HepG2 (cell line): ENCODE data around the gene RRM2. TPM values are rescaled to one million over a fixed set of nuclear protein-coding genes. Genes with fewer than 3 reads are reported as not detected.

Source experiments
- HNF1B ChIP-seq: sonication (generic); formaldehyde crosslinking; IDR thresholded peaks from 2 replicates; pipeline ENCODE4 v1.5.1; 2020; ENCODE audit warnings: mild to moderate bottlenecking, moderate library complexity, missing genetic modification reagents
- HNF4A ChIP-seq: sonication (generic); formaldehyde crosslinking; IDR thresholded peaks from 2 replicates; pipeline ENCODE4 v1.4.0; 2020; ENCODE audit warnings: missing genetic modification reagents
- WIZ ChIP-seq: sonication (generic); formaldehyde crosslinking; IDR thresholded peaks from 2 replicates; pipeline ENCODE4 v1.5.1; 2020; ENCODE audit warnings: mild to moderate bottlenecking, missing genetic modification reagents
- ZBED4 ChIP-seq: sonication (generic); formaldehyde crosslinking; IDR thresholded peaks from 2 replicates; pipeline ENCODE4 v1.4.0; 2020; ENCODE audit warnings: missing genetic modification reagents, borderline replicate concordance
- ZBTB10 ChIP-seq: sonication (generic); formaldehyde crosslinking; IDR thresholded peaks from 2 replicates; pipeline ENCODE4 v1.4.0; 2020; ENCODE audit warnings: missing genetic modification reagents, borderline replicate concordance
- ZNF737 ChIP-seq: sonication (generic); formaldehyde crosslinking; IDR thresholded peaks from 2 replicates; pipeline ENCODE4 v1.5.0; 2020; ENCODE audit warnings: missing genetic modification reagents, mild to moderate bottlenecking, borderline replicate concordance
- polyA plus RNA-seq, 8 experiments: library from polyadenylated mRNA; depleted of rRNA in 3 of 8; stranded (reverse) in 7 of 8; unstranded in 1 of 8; fragments of >200 nt; fragmentation: Illumina TruSeq in 4 of 8; extraction: Trizol in 4 of 8; gene quantifications; 2 replicates each; pipeline versions ENCODE4 v1.2.1 to v1.2.3, GENCODE V29; 2011 to 2016; ENCODE audit warnings: low read depth in 4 of 8, missing spikeins in 1 of 8, mixed read lengths in 1 of 8; ENCODE audit not compliant: insufficient read depth in 1 of 8
- total RNA-seq, 5 experiments: library from RNA; depleted of rRNA; stranded (reverse); fragments of >200 nt; fragmentation: Illumina TruSeq; extraction: Trizol; gene quantifications; 2 replicates each; pipeline ENCODE4 v1.2.3, GENCODE V29; 2016; ENCODE audit warnings: low read depth in 1 of 5
- TF ChIP-seq, protein P1 (sequence below): sonication (generic); formaldehyde crosslinking; IDR thresholded peaks from 2 replicates; pipeline ENCODE4 v1.5.0; 2020; ENCODE audit warnings: missing genetic modification reagents
- TF ChIP-seq, protein P2 (sequence below): conservative IDR thresholded peaks from 2 replicates; pipeline ENCODE4 v1.6.1; 2018; ENCODE audit warnings: missing genetic modification reagents
- TF ChIP-seq, protein P3 (sequence below): sonication (generic); formaldehyde crosslinking; IDR thresholded peaks from 2 replicates; pipeline ENCODE4 v1.5.1; 2020; ENCODE audit warnings: mild to moderate bottlenecking, missing genetic modification reagents, moderate library complexity
- TF ChIP-seq, protein P4 (sequence below): sonication (generic); formaldehyde crosslinking; IDR thresholded peaks from 2 replicates; pipeline ENCODE4 v1.4.0; 2020; ENCODE audit warnings: mild to moderate bottlenecking, missing genetic modification reagents

The RRM2 gene
- total and polyA plus RNA-seq, 2 of the 13 experiments (the other 11 are each of a cell fraction or from before 2014, with no cell fraction given) = 31.3 to 150 TPM

DNA sequence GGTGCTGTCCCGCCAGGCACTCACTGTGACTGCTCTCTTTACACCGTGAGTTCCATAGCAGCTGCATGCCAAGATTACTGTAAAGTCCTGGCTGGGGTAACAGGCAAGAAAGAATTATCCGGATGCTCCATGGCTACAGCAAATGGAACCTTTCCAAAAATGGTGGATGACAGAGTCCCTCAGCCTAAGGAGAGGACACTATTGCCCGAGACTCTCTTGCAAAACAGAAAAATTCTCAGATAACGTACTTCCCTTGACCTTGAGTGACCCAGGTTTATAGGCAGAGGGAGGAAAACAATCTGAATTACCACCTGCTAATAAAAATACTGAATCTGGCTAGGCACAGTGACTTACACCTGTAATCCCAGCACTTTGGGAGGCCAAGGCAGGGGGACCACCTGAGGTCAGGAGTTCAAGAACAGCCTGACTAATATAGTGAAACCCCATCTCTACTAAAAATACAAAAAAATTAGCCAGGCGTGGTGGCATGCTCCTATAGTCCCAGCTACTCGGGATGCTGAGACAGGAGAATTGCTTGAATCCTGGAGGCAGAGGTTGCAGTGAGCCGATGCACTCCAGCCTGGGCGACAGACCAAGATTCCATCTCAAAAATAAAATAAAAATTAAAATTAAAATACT, 46.8 kb upstream of the RRM2 start (continued):
- TF ChIP-seq ZBTB10 (no peak), ZNF737 (CRISPR knock-in tag) (no peak), HNF1B (CRISPR knock-in tag) (no peak), HNF4A (no peak), WIZ (no peak), ZBED4 (CRISPR knock-in tag) (no peak)
- TF ChIP-seq, protein P1, sequence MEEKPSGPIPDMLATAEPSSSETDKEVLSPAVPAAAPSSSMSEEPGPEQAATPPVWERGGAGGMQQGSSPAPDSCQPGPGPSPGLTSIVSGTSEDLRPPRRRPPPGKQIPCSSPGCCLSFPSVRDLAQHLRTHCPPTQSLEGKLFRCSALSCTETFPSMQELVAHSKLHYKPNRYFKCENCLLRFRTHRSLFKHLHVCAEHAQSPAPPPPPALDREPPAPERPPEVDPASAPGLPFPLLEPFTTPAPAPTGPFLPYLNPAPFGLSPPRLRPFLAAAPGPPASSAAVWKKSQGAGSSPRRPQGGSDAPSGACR (CRISPR knock-in tag) = no peak
- TF ChIP-seq, protein P2, sequence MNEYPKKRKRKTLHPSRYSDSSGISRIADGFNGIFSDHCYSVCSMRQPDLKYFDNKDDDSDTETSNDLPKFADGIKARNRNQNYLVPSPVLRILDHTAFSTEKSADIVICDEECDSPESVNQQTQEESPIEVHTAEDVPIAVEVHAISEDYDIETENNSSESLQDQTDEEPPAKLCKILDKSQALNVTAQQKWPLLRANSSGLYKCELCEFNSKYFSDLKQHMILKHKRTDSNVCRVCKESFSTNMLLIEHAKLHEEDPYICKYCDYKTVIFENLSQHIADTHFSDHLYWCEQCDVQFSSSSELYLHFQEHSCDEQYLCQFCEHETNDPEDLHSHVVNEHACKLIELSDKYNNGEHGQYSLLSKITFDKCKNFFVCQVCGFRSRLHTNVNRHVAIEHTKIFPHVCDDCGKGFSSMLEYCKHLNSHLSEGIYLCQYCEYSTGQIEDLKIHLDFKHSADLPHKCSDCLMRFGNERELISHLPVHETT = no peak
- TF ChIP-seq, protein P3, sequence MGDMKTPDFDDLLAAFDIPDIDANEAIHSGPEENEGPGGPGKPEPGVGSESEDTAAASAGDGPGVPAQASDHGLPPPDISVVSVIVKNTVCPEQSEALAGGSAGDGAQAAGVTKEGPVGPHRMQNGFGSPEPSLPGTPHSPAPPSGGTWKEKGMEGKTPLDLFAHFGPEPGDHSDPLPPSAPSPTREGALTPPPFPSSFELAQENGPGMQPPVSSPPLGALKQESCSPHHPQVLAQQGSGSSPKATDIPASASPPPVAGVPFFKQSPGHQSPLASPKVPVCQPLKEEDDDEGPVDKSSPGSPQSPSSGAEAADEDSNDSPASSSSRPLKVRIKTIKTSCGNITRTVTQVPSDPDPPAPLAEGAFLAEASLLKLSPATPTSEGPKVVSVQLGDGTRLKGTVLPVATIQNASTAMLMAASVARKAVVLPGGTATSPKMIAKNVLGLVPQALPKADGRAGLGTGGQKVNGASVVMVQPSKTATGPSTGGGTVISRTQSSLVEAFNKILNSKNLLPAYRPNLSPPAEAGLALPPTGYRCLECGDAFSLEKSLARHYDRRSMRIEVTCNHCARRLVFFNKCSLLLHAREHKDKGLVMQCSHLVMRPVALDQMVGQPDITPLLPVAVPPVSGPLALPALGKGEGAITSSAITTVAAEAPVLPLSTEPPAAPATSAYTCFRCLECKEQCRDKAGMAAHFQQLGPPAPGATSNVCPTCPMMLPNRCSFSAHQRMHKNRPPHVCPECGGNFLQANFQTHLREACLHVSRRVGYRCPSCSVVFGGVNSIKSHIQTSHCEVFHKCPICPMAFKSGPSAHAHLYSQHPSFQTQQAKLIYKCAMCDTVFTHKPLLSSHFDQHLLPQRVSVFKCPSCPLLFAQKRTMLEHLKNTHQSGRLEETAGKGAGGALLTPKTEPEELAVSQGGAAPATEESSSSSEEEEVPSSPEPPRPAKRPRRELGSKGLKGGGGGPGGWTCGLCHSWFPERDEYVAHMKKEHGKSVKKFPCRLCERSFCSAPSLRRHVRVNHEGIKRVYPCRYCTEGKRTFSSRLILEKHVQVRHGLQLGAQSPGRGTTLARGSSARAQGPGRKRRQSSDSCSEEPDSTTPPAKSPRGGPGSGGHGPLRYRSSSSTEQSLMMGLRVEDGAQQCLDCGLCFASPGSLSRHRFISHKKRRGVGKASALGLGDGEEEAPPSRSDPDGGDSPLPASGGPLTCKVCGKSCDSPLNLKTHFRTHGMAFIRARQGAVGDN (CRISPR knock-in tag) = no peak
- TF ChIP-seq, protein P4, sequence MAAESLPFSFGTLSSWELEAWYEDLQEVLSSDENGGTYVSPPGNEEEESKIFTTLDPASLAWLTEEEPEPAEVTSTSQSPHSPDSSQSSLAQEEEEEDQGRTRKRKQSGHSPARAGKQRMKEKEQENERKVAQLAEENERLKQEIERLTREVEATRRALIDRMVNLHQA (CRISPR knock-in tag) = no peak
